Measurements from ENCODE around the gene SFXN1. TPM values are rescaled to one million over a fixed set of nuclear protein-coding genes. Genes with fewer than 3 reads are reported as not detected.

Gene SFXN1
- total RNA-seq, 2 experiments from 2014 or later = 133 to 138 TPM

DNA sequence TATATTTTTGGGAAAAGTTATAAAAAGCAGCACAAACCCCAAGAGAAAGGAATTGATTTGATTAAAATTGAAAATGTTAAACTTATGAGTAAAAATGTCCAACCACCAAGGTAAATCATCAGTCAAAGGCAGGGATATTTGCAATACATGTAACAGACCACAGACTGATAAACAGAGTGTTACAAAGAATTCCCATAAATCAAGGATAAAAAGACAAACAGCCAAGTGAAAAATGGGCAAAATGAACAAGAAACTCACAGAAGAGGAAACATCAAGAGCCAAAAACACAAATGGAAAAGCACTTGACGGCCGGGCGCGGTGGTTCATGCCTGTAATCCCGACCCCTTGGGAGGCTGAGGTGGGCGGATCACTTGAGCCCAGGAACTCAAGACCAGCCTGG lies 98.2 kb downstream of the SFXN1 start:
- no peaks in the 10 kb centered on the region for H3K27me3 ChIP-seq (ENCODE audit: control insufficient read depth in 1 of 2, insufficient read depth in 2 of 2, low read length in 2 of 2)
- ATAC-seq (ENCODE audit: poor library complexity) (no peak), DNase-seq (no peak)
- H3K4me3 ChIP-seq (ENCODE audit: low read length) = no peak overlapping the region
- H3K36me3 Mint-ChIP-seq (ENCODE audit: low read depth) = no peaks in the 10 kb centered on the region
- intact Hi-C loops (cut with DNase I, micrococcal nuclease) = no loop called here
- no peak overlapping the region for H3K27ac ChIP-seq (ENCODE audit: low read depth in 1 of 2, low read length in 2 of 2)
- H3K9me3 Mint-ChIP-seq = no peaks in the 10 kb centered on the region
- TF ChIP-seq CTCF (IDR thresholded peaks at IDR 0.05) = no peak
- CTCF ChIA-PET = interaction anchor here (1.6 kb wide), 1 partner anchor 42 kb away, joined by 5 read pairs; no protein-coding TSS in a partner anchor
- peaks cover 7% of the 10 kb centered on the region for H3K4me1 ChIP-seq (ENCODE audit: insufficient read depth, low read length)
- no peak overlapping the region for H3K4me3 Mint-ChIP-seq
- H3K27ac Mint-ChIP-seq = no peak overlapping the region
- H3K27me3 Mint-ChIP-seq = no peaks in the 10 kb centered on the region
- no peaks in the 10 kb centered on the region for H3K36me3 ChIP-seq (ENCODE audit: insufficient read depth, low read length)
- no peaks in the 10 kb centered on the region for H3K4me1 Mint-ChIP-seq (ENCODE audit: low read depth)
- H3K9me3 ChIP-seq (ENCODE audit: control insufficient read depth in 1 of 2, insufficient read depth in 1 of 2, low read length in 2 of 2) = no peaks in the 10 kb centered on the region
- POLR2A ChIA-PET = no interaction called here

Other genes with a start within 250 kb of the SFXN1 start
- gene DRD1, start 34.4 kb upstream of the SFXN1 start, total RNA-seq = not detected
- gene HRH2, start 179.5 kb downstream of the SFXN1 start, total RNA-seq = 1 to 10 TPM; 2.9 to 3.4 TPM

All from CD4-positive, alpha-beta T cell (primary cell).